Stimulated activated naive CD8-positive, alpha-beta T cell treated with anti-CD3 and anti-CD28 coated beads, Interleukin-15, amount 100 ng/mL, for 72 hours (primary cell): Measurements from ENCODE around the gene OR8D1.

Experiments
- ATAC-seq: fragments of 150-1000 bp; cut with Tn5 transposase; 2 replicates; pipeline ENCODE4 v1.10.0; 2021; ENCODE audit warnings: mild to moderate bottlenecking, moderate library complexity
- DNase-seq, 2 donors: peaks; one replicate each; pipeline ENCODE4 v3.0.0; 2021 to 2022
- H3K27ac Mint-ChIP-seq, 2 donors: one replicate each; pipeline ENCODE4 v1.8.0; 2022; ENCODE audit warnings: mild to moderate bottlenecking in 2 of 2, mixed read lengths in 2 of 2, moderate library complexity in 2 of 2
- H3K27me3 Mint-ChIP-seq: one replicate; pipeline ENCODE4 v1.8.0; 2022; ENCODE audit warnings: mixed read lengths
- H3K4me1 Mint-ChIP-seq: one replicate; pipeline ENCODE4 v1.8.0; 2022; ENCODE audit warnings: mild to moderate bottlenecking, mixed read lengths
- H3K4me3 Mint-ChIP-seq, 2 donors: one replicate each; pipeline ENCODE4 v1.8.0; 2022; ENCODE audit warnings: mild to moderate bottlenecking in 2 of 2, mixed read lengths in 2 of 2, moderate library complexity in 1 of 2
- H3K9me3 Mint-ChIP-seq, 2 donors: one replicate each; pipeline ENCODE4 v1.8.0; 2022; ENCODE audit warnings: mixed read lengths in 2 of 2

The OR8D1 gene

DNA sequence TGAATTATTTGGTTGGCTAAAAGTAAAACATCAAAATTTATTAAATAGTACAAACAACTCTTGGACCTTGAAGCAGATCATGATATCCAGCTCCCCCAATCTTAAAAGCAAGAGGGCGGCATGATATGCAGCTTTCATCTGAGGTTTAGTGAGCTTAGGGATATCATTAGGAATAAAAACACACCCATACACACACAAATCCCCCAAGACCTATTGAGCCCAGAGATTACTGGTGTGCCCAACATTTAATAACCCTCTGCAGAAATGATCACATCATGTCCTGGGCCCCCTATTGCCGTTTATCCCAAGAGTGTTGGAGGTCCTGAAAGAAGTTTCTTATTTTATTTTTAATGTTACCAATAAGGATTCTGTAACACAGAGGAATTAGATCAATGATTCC, at the start of gene OR8D1:
TSS of gene OR8D1 (minus strand) at position 101 of the 400 bp plus-strand sequence. CDS start 3,183 bp downstream, outside the sequence.
- ATAC-seq (no peak), DNase-seq (no peak)
- Mint-ChIP-seq H3K4me1 (no peaks in the 10 kb centered on the region), H3K27me3 (peaks cover 10% of the 10 kb centered on the region), H3K27ac (peak within 1 kb of the TSS in 1 of 2 donors; percentile 64), H3K4me3 (no peak within 1 kb of the TSS), H3K9me3 (no peaks in the 10 kb centered on the region)

DNA sequence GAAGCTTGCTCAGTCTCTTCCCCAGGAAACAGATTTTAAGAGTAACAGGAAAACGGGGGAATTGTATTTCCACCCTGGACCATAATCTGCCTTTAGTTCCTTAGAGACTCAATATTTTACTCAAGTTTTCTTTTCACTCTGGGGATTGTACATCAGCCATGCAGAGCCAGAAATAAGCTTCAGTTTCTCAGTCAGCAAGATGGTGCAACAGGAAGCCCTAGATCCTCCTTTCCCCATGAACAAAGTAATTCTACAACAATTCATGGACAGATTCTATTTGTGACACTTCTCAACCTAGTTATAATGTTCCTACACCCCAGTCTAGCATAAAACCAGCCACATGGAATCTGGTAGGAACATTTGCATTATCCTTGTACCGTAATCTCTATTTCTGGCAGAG, 45.8 kb upstream of the OR8D1 start:
- DNase-seq (no peak), ATAC-seq (no peak)
- Mint-ChIP-seq H3K4me3 (no peak overlapping the region), H3K27ac (no peak overlapping the region), H3K9me3 (peaks cover 0 to 5% of the 10 kb centered on the region in 2 donors), H3K4me1 (no peaks in the 10 kb centered on the region), H3K27me3 (no peaks in the 10 kb centered on the region)

DNA sequence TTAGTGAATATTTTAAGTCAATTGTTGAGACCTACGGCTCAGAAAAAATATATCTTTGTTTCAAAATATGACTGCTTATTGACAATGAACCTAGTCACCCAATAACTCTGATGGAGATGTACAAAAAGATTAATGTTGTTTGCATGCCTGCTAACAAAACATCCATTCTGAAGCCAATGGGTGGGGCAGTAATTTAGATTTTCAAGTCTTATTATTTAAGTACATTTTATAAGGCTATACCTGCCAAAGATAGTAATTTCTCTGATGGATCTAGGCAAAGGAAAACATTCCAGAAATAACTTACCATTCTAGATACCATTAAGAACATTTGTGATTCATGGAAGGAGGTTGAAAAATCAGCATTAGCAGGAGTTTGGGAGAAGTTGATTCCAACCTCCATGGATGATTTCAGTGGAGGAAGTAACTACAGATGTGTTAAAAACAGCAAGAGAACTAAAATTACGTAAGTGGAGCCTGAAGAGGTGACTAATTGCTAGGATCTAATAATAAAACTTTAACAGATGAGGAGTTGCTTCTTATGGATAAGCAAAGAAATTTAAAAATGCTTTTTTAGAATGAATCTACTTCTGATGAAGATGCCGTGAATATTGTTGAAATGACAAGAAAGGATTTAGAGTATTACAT, 32.7 kb upstream of the OR8D1 start:
- ATAC-seq (no peak), DNase-seq (no peak)
- H3K9me3 Mint-ChIP-seq: peaks cover 0 to 8% of the 10 kb centered on the region in 2 donors
- H3K4me3 Mint-ChIP-seq: no peak overlapping the region
- no peak overlapping the region for H3K27ac Mint-ChIP-seq
- H3K27me3 Mint-ChIP-seq: no peaks in the 10 kb centered on the region
- H3K4me1 Mint-ChIP-seq: no peaks in the 10 kb centered on the region

DNA sequence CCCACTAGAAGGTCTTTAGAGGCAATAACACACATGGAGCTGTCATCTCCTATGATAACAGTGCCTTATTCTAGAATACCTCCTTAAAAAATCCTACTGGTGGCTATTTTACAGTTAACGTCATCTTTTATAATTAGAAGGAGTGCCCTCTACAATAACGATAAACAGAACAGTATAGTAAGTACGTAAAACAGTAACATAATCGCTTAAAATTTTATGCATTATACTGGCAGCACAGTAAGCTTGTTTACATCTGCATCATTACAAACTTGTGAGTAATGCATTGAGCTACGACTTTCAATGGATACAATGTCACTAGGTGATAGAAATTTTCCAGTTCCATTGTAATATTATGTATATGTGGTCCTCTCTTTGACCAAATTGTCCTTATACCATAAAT, 30.6 kb upstream of the OR8D1 start:
- no peak for ATAC-seq
- DNase-seq: no peak
- Mint-ChIP-seq H3K27me3 (no peaks in the 10 kb centered on the region), H3K4me3 (no peak overlapping the region), H3K4me1 (no peaks in the 10 kb centered on the region), H3K27ac (no peak overlapping the region), H3K9me3 (peaks cover 2 to 8% of the 10 kb centered on the region in 2 donors)

DNA sequence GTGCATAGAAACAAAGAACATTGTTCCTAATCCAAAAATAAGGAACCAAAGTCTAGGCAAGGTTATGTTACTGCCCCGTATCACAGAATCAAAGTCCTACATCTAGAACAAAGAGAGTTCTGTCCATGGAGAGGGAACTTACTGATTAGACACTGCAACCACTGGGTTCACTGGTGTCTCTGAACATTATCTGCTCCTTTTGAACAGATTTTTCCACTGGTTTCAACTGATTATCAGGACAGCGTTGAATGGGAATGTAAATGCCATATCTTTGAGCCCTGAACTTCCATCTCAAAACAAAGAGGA, 26.3 kb upstream of the OR8D1 start:
- H3K27ac Mint-ChIP-seq: no peak overlapping the region
- no peak for ATAC-seq
- H3K9me3 Mint-ChIP-seq: peaks cover 0 to 4% of the 10 kb centered on the region in 2 donors
- no peaks in the 10 kb centered on the region for H3K27me3 Mint-ChIP-seq
- no peak overlapping the region for H3K4me3 Mint-ChIP-seq
- H3K4me1 Mint-ChIP-seq: no peaks in the 10 kb centered on the region
- DNase-seq: no peak

DNA sequence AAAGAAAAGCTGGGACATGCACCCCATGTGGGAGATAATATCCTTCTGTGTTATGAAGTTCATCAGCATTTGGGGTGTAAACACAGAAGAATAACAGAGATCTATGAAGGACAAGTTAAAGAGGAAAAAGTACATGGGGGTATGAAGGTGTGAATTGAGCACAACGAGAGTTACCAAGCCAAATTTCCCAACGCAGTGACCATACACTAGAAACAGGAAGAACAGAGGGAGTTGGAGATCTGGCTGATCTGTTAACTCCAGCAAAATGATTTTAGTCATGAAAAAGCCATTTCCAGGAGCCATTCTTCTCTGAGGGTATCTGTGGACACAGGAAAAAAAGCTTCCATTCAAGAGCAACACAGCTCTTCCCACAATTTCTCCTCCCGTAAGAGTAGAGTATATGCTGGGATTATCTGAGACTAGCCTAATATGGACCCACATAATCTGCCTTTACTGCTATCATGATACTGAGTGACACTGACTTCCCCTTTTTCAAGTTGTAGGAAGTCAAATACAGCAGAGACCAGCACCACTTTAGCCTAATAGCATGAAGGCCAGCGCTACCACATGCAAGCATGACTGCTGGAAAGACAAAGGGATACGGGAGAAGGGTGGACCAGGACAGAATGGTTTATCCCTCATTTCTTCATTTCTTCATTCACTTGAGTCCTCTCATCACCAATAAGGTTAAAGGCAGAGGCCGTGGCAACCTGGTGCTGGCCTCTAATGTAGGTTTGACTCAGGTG, 25.8 kb upstream of the OR8D1 start:
- ATAC-seq (no peak), DNase-seq (no peak)
- no peak overlapping the region for H3K4me3 Mint-ChIP-seq
- no peaks in the 10 kb centered on the region for H3K4me1 Mint-ChIP-seq
- H3K9me3 Mint-ChIP-seq: peaks cover 0 to 4% of the 10 kb centered on the region in 2 donors
- H3K27me3 Mint-ChIP-seq: no peaks in the 10 kb centered on the region
- no peak overlapping the region for H3K27ac Mint-ChIP-seq

DNA sequence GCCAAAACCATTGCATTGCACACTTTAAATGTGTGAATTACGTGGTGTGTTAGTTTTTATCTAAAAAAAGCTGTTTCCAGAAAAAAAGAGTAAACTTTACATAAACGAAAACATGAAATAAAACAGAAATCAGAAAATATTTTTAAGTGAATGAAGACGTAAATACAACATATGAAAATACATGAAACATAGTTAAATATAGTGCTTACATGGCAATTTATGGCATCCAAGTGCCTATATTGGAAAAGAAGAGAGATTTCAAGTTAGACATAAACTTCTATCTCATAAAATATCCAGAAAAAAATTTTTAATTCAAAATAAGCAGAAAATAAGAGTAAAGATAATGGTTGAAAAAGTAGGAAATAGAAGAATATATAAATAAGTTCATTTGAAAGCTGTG, 18.1 kb upstream of the OR8D1 start:
- ATAC-seq (no peak), DNase-seq (no peak)
- H3K27ac Mint-ChIP-seq: no peak overlapping the region
- H3K9me3 Mint-ChIP-seq: no peaks in the 10 kb centered on the region
- peaks cover 5% of the 10 kb centered on the region for H3K27me3 Mint-ChIP-seq
- H3K4me1 Mint-ChIP-seq: no peaks in the 10 kb centered on the region
- no peak overlapping the region for H3K4me3 Mint-ChIP-seq

DNA sequence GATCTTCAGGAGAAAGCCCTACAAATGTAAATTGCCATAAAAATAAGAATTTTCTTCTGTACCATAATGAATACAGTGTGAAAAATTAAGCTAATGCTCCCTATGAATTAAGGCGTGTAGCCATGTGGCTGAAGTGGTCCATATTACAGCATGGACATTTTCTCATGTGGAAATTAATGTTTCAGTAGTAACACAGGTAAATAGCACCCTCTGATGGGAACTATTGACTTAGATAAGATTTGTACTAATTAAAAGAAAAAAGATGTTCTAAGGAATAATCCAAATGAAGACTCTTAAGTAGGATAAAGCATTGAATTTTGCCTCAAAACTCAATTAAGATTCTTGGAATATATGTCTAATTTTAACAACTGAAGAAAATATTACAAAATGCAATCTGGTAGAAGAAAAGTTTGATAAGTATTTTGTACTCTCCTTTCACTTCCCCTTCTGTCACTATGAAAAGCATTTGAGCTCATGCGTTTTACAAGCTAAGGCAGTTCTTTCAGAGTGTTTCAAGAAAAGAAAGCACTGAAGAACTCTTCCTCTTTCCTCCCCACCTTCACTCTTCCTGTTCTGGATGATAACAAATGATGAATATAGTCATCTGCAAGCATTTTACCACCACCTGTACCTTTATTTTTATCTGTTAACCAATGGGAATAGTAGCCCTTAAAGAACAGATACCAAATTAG, 16.2 kb upstream of the OR8D1 start:
- DNase-seq (no peak), ATAC-seq (no peak)
- H3K4me3 Mint-ChIP-seq: no peak overlapping the region
- H3K9me3 Mint-ChIP-seq: peaks cover 2 to 3% of the 10 kb centered on the region in 2 donors
- no peak overlapping the region for H3K27ac Mint-ChIP-seq
- no peaks in the 10 kb centered on the region for H3K4me1 Mint-ChIP-seq
- peaks cover 10% of the 10 kb centered on the region for H3K27me3 Mint-ChIP-seq

DNA sequence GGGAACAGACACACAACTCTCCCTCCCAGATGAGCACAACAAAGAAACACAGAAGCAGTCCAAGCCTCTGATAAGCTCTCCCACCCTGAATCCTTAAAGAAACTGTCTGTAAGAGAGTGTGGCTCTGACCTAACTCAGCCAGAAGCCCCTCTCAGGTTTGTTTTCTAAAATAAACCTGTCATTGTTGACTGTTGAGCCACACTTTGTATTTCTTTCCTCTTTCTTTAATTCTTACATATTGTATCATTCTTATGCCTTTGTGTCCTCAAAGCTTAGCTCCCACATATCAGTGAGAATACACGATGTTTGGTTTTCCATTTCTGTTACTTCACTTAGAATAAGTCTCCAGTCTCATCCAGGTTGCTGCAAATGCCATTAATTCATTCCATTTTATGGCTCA, 14.0 kb upstream of the OR8D1 start:
- Mint-ChIP-seq H3K9me3 (peaks cover 5 to 6% of the 10 kb centered on the region in 2 donors), H3K27ac (no peak overlapping the region), H3K4me3 (no peak overlapping the region), H3K27me3 (peaks cover 15% of the 10 kb centered on the region), H3K4me1 (no peaks in the 10 kb centered on the region)
- ATAC-seq (no peak), DNase-seq (no peak)

DNA sequence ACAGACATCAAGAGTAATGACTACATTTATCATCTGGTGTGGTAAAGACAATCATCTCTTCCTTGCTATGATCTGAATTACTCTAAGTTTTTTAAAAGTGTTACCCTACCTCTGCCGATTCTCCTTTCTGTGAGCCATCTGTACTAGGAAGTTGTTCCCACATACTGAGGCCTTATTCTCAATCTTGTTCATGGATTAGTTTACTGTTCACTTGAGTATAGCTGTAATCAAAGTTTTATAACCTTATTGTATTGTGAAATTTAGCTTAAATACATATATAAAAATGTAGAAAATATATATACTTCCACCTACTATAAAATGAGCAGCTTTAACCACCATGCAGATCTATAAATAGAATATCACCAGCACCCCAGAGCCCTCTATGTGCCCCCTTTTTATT, 8.6 kb upstream of the OR8D1 start:
- Mint-ChIP-seq H3K27ac (no peak overlapping the region), H3K27me3 (peaks cover 18% of the 10 kb centered on the region), H3K4me3 (no peak overlapping the region), H3K4me1 (no peaks in the 10 kb centered on the region), H3K9me3 (peaks cover 5 to 6% of the 10 kb centered on the region in 2 donors)
- ATAC-seq (no peak), DNase-seq (no peak)

DNA sequence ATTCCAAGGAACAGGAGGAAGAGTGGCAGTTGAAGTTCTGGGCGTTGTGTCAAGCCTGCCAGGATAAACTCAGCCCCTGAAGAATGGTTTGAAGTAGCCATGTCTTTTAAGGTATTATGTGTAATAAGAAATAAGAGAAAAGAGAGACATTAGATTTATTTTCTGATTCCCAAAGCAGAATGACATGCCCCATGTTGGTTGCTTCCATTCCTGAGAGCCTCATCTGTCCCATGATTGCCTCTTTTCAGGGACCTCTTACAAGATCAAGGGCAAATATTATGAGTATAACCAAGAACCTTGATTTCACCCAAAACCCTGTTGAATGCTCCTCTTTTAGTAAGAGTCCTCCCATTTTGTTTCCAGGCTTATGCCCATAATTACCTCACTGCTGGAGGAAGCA, 6.3 kb upstream of the OR8D1 start, which contains the start of gene OR8D2:
TSS of gene OR8D2 (minus strand) at position 101 of the 400 bp plus-strand sequence. CDS start at position 101, 0 bp downstream.
- H3K9me3 Mint-ChIP-seq: peaks cover 4 to 5% of the 10 kb centered on the region in 2 donors
- ATAC-seq (no peak), DNase-seq (no peak)
- peaks cover 17% of the 10 kb centered on the region for H3K27me3 Mint-ChIP-seq
- H3K27ac Mint-ChIP-seq: no peak within 1 kb of the TSS
- no peak within 1 kb of the TSS for H3K4me3 Mint-ChIP-seq
- H3K4me1 Mint-ChIP-seq: no peaks in the 10 kb centered on the region

DNA sequence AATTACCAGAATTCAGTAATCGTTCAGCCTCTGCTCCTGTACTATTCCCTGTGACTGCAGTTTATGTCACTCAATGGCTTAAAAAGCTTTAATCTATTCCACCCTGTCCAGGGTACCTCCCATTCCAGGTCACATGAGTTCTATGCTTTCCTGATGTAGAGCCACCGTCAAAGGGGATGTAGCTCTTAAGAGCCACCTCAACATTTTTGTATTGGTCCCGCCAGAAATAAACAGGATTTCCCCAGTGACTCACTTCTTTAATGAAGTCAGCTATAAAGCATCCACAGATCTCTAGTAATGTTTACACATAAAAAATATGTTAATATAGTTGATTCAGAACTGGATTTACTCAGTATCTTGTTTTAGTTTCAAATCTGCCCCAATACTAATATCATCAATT, 1.3 kb upstream of the OR8D1 start:
- Mint-ChIP-seq H3K9me3 (no peaks in the 10 kb centered on the region), H3K4me3 (no peak overlapping the region), H3K27me3 (peaks cover 10% of the 10 kb centered on the region), H3K4me1 (no peaks in the 10 kb centered on the region), H3K27ac (no peak overlapping the region)
- no peak for DNase-seq
- no peak for ATAC-seq

DNA sequence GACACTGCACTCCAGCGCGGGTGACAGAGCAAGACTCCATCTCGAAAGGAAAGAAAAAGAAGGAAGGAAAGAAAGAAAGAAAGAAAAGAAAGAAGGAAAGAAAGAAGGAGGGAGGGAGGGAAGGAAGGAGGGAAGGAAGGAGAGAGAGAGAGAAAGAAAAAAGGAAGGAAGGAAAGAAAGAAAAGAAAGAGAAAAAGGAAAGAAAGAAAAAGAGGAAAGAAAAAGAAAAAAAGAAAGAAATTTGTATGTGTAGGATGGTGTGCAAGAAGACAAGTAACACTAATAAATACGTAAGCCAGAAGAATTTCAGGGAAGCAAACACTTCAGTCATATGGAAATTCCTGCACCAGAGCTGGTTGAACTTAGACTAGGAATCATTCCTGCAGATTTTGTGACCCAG, 618 bp downstream of the OR8D1 start:
- Mint-ChIP-seq H3K4me3 (no peak overlapping the region), H3K4me1 (no peaks in the 10 kb centered on the region), H3K9me3 (no peaks in the 10 kb centered on the region), H3K27ac (peak overlapping the region in 1 of 2 donors; percentile 64), H3K27me3 (peaks cover 9% of the 10 kb centered on the region)
- ATAC-seq (no peak), DNase-seq (no peak)

DNA sequence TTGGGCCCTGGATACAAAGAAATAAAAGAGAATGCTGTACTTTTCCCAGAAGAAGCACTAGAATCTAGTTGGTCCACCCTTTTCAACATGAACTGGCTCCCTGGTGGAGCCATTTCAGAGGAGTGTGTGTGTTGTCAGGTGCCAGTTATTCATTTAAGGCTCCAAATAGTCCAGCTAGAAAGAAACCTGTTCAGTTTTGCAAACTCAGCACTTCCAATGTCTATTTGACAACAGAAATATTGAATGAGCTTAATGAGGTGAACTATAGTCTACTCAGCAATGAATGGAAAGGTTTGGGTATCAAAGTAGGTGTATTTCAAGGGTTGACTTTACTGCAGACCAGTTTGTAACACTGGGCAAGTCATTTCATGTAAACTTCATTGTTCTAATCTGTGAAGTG, 2.1 kb downstream of the OR8D1 start:
- no peak for ATAC-seq
- no peaks in the 10 kb centered on the region for H3K4me1 Mint-ChIP-seq

DNA sequence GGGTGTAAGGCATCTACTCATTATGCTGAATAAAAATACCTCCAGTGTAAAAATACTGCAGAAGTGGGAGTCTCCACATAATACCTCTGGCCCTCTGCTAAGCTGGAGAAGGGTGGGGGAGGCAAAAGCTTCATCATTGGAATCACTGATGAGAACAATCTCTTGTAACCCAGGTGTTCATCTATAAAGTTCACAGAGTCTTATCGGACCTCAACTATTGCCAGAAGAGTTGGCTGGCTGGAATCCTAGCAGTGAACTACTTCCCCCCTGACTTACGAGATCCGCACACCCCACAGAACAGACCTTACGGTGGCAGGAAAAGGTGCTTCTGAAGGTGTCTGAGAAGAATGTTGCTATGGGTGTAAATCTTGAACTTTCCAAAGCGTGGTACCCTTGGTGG, 2.5 kb downstream of the OR8D1 start:
- ATAC-seq: no peak
- peaks cover 7% of the 10 kb centered on the region for H3K27me3 Mint-ChIP-seq

More for the DNA sequence above, 2.1 kb downstream of the OR8D1 start:
- Mint-ChIP-seq H3K4me3 (no peak overlapping the region), H3K9me3 (no peaks in the 10 kb centered on the region), H3K27me3 (peaks cover 4% of the 10 kb centered on the region), H3K27ac (no peak overlapping the region)
- no peak for DNase-seq

DNA sequence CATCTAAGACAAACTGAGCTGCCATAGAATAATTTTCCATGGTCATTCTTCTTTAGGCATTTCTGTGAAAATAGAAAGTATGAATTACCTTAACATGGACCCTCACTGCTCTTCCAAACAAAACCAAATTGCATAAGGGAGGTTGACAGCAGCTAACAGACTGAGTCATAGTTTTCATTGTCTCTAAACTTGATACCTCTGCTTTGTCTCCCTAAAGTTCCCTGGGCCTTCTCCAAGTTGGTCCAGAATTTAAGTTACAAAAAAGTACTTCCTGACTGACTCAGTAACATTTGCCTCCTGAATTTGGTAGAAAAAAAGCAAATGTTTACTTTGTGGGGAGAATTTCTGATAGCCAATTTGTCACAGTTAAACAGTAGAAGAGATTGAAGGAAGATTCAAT, 3.0 kb downstream of the OR8D1 start:
- no peaks in the 10 kb centered on the region for H3K9me3 Mint-ChIP-seq
- no peak overlapping the region for H3K27ac Mint-ChIP-seq
- no peak for DNase-seq
- no peak overlapping the region for H3K4me3 Mint-ChIP-seq
- H3K4me1 Mint-ChIP-seq: no peaks in the 10 kb centered on the region
- ATAC-seq: no peak
- peaks cover 7% of the 10 kb centered on the region for H3K27me3 Mint-ChIP-seq

More for the DNA sequence above, 2.5 kb downstream of the OR8D1 start:
- H3K4me1 Mint-ChIP-seq: no peaks in the 10 kb centered on the region
- H3K4me3 Mint-ChIP-seq: no peak overlapping the region
- no peak for DNase-seq
- H3K27ac Mint-ChIP-seq: no peak overlapping the region
- no peaks in the 10 kb centered on the region for H3K9me3 Mint-ChIP-seq
